UCSD-AML1 (cell line): Measurements from ENCODE around the gene CFLAR.
"Not testable (repeated sequence)": the region's sequence is repeated elsewhere in the genome, so short reads cannot be mapped to it uniquely, and the experiment has no call there.

ENCODE experiments used
- DNase-seq: peaks from one replicate; lab custom pipeline; 2025; ENCODE audit not compliant: unreplicated experiment; lab: John Stamatoyannopoulos, UW

CFLAR gene

GRCh38 chr2:201174687-201175086, 58.7 kb downstream of the CFLAR start:
- DNase-seq: no peak

- DNase-seq: no peak
Measured at GRCh38 chr2:201176081-201176481, 60.1 kb downstream of the CFLAR start.

GRCh38 chr2:201180010-201180409, 64.0 kb downstream of the CFLAR start:
- DNase-seq: no peak

- peak; percentile 41 for DNase-seq
Measured at GRCh38 chr2:201182650-201183364, 66.8 kb downstream of the CFLAR start, which contains the start of gene CASP10. TSS of gene CASP10 (plus strand) at chr2:201183141. CDS start at chr2:201185778, 2,637 bp downstream.

- no peak for DNase-seq
Measured at GRCh38 chr2:201183365-201183727, 67.4 kb downstream of the CFLAR start.

- DNase-seq: peak; percentile 20
Measured at GRCh38 chr2:201183835-201184234, 67.9 kb downstream of the CFLAR start.

GRCh38 chr2:201184248-201184647, 68.3 kb downstream of the CFLAR start:
- not testable (repeated sequence) for DNase-seq

- DNase-seq: no peak
Measured at GRCh38 chr2:201185863-201186262, 69.9 kb downstream of the CFLAR start.

- no peak for DNase-seq
Measured at GRCh38 chr2:201186982-201187381, 71.0 kb downstream of the CFLAR start.

- no peak for DNase-seq
Measured at GRCh38 chr2:201188449-201188848, 72.5 kb downstream of the CFLAR start.

- peak; percentile 15 for DNase-seq
Measured at GRCh38 chr2:201191132-201191875, 75.3 kb downstream of the CFLAR start.

GRCh38 chr2:201194097-201194496, 78.1 kb downstream of the CFLAR start:
- no peak for DNase-seq

GRCh38 chr2:201195331-201195730, 79.4 kb downstream of the CFLAR start:
- DNase-seq: no peak

GRCh38 chr2:201196003-201196402, 80.0 kb downstream of the CFLAR start:
- DNase-seq: no peak

- no peak for DNase-seq
Measured at GRCh38 chr2:201196803-201197202, 80.8 kb downstream of the CFLAR start.

- DNase-seq: no peak
Measured at GRCh38 chr2:201197781-201198180, 81.8 kb downstream of the CFLAR start.

GRCh38 chr2:201199847-201200246, 83.9 kb downstream of the CFLAR start:
- DNase-seq: no peak

- no peak for DNase-seq
Measured at GRCh38 chr2:201200345-201200744, 84.4 kb downstream of the CFLAR start.

GRCh38 chr2:201201371-201201770, 85.4 kb downstream of the CFLAR start:
- no peak for DNase-seq

GRCh38 chr2:201203916-201204654, 88.1 kb downstream of the CFLAR start:
- DNase-seq: no peak

GRCh38 chr2:201204655-201205514, 88.9 kb downstream of the CFLAR start:
- DNase-seq: no peak
